CD4-positive, alpha-beta T cell treated with Interleukin-12 subunit alpha and Interleukin-12 subunit beta, for 1 hour (primary cell): ENCODE measurements around the gene WNT3.
"Not testable (repeated sequence)": the region's sequence is repeated elsewhere in the genome, so short reads cannot be mapped to it uniquely, and the experiment has no call there.

Experiments used
- DNase-seq: peaks from one replicate; pipeline ENCODE4 v3.0.0-alpha.2; 2020

Gene WNT3

DNA sequence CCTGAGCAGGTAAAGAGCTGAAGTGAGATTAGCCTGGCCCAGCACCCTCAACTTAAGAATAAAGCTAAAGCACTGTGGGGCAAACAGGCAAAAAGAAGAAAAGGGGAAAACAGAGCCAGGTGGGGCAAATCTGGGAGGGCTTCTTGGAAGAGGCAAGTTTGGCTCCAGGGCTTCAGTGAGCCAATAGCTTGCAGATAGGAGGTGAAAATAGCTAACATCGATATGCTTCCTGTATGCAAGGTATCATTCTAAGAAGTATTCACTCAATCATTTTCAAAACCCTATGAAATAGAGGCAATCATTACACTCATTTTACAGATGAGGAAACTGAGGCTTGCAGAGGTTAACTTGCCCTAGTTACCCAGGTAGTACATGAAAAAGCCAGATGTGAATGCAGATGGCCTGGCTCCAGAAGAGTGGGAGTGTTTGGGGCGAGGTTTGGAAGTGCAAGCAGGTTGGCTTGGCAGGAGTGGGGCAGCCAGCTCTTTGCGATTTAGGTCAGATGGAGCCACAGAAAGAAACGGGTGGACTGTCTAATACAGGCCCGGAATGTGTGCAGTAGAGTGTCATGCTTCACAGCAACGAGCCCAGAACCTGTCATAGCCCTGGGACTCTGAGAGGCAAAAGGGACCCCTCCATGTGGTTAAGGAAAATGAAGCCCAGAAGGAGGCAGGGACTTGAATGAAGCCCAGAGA is 5.7 kb downstream of the WNT3 start:
- no peak for DNase-seq

DNA sequence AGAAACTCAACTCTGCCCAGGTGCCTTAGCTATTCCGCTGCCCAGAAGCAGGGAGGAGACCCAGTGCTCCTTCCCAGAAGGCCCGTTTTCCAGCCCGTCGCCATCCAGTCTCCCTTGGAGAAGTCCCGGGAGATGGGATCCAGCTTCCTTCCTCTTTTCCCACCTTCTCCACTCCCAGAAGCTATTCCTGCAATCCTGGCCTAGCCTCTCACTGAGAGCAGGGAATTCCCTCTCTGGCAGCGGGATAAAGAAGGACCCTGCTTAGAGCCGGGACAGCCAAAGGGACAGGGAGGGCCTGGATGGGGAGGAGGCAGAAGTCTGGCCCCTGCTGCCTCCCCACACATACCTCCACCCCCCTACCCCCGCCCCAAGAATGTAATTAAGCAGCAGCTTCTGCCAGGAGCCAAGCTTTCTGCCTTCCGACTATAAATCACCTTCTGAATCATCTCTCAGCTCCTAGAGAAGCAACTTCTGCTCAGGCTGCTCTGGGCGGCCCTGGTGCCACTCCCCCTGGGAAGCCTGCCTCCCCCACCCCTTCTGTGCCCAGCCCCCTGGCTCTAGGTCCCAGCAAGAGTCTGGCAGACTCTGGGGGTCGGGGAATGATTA is 6.4 kb downstream of the WNT3 start:
- no peak for DNase-seq

DNA sequence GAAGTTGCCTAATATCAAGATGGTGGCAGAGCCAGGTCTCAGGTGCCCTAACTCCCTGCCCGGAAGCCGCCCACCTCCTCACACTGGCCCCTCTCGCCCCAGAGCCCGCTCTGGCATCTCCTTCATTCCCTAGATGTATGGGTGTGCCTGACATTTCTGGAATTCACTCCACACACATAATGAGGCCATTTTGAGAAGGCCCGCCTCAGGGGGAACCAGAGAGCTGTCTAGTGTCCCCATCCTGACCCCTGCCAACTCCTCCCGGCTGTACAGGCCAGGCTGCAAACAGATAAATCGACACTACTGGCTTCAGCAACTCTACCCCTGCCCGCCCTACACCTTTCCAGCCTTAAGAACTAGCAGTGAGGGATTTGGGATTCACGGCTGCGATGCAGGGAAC is 7.7 kb downstream of the WNT3 start:
- DNase-seq, result no peak

DNA sequence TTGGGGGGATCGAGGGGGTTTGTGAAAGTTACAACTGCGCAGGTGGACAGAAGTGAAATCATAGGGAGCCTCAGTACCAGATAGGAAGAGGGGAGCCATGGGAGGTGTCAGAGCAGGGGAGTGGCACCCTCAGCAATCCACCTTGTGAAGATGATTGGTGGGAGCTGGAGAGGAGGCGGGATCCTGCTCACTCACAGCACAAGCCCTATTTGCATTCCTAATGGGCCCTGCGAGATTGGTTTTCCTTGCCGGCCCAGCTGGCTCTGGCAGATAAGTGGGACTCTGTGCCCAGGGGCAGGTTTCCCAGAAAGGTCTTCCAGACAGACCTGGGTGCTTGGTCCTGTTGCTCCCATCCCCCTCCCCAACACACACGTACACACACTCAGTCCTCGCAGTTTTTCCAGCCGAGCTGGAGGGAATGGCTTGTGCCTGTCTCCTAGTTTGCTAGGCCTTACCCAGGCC is 9.4 kb downstream of the WNT3 start:
- no peak for DNase-seq

DNA sequence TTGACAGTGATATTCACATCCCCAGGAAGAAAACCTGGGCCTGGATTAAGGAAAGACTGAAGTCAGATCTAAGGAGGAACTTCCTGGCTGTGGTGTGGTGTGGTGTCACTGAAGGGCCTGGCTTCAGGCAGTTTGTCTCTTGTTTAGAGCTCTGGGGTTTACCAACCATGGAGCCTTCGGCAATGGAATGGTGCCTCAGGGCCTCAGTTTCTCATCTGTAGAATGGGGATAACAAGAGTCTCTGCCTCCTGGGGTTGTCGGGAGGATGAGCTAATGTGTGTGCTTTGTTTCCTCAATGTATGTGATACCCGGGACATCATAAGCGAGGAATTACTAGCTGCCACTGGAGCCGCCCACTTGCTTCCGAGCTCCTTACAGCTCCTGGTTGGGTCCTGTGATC is 12.7 kb downstream of the WNT3 start:
- no peak for DNase-seq

DNA sequence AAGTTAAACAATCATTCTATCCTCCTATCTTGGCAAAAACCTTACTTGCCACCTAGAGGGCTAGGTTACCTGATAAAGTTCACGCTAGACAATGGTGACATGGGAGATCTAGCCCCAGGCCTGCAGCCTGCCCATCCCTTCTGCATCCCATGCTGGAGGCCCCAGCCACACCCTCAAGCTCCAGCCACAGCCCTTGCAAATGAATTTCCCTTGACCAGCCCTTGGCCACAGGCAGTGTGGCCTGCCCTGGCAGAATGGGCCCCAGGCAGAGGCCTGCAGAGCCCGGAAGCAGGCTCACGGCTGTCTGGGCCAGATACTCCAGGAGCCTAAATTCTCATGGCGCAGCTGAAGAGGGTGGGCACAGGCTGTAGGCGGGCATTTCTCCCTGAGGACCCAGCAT is 14.9 kb downstream of the WNT3 start:
- no peak for DNase-seq

DNA sequence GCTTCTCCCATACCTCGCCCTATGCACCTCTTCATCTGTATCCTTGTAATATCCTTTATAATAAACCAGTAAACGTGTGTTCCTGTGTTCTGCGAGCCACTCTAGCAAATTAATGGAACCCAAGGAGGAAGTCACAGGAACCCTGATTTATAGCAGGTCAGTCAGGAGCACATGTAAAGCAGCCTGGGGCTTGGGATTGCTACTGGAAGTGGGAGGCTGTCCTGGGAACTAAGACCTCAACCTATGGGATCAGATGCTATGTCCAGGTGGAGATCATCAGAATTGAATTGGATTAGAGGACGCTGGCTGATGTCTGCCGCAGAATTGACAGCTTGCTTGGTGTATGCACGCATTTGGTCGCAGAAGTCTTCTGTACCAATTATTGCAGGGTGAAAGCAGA is 15.7 kb downstream of the WNT3 start:
- DNase-seq, result no peak

DNA sequence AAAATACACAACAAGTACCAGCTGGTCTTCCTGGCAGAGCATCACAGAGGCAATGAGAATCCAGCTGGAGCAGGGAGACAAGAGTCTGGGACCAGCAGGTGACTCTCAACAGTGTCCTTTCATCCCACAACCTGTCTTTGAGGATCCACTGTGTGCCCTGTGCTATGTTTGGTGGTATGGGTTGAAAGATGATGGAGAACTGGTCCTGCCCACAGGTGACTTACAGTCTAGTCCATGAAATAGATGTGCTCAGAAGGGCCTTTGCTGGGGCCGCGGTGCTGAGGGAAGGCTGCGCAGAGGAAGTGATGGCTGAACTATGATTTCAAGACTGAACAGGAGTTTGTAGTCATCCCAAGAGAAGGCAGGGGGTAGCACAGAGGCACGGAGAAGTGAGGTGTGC is 17.9 kb downstream of the WNT3 start:
- DNase-seq, result no peak

DNA sequence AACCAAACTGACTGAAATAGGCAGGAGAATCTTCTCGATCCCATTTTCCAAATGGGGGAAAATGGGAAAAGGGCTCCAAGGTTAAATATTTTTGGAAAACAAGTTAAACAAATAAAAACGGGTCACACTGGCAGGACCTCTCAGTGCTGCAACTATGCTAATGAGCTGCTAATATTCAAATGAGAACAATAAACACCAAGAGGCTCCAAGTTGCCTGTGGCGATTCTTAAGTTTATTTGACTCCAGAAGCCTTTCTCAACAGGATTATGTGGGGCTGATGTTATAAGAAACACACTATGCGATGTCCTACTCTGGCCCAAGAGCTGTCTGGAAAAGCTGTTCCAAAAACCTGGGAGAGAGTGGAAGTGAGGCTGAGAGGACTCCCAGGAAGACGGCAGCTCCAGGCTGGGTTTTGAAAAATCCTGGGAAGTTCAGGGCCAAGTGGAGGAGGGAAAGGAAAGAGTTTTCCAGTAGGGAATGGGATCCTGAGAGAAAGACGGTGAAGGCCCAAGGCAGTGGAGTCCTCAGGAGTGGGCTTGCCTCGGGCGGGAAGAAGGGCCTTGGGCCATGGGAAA is 21.4 kb downstream of the WNT3 start:
- DNase-seq, result no peak

DNA sequence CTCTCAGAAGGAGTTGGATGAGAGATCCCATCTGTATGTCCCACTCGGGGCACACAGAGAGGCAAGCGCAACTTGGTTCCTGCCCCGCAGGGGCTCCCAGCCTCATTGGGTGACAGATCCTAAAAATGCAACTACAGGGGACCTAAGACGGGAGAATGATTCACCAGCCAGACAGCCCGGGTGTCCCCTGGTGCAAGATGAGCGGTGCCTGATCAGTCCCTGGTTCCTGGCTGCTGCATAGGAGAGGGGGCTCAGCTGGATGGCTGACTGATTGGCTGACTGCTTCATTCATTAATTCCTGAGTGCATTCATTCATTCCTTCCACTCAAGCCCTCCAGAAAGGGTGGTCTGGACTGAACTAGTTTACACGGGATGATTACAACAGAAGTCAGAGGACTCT is 22.0 kb downstream of the WNT3 start:
- DNase-seq, result no peak

DNA sequence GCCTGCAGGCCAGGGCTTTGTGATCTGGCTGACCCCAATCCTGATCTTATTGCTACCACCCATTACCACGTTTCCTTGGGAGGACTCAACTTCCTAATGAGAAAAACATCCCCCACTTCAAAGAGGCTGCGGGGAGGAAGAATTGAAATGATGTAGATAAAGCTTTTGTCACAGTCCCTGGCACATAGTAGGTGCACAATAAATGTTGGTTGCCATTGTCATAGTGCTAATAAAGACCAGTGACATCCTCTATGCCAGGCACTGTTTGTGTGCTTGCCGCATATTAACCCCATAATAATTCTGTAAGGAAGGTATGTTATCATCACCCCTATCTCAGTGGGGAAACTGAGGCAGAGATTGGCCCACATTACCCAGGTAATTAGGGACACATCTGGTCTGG is 22.4 kb downstream of the WNT3 start:
- no peak for DNase-seq

DNA sequence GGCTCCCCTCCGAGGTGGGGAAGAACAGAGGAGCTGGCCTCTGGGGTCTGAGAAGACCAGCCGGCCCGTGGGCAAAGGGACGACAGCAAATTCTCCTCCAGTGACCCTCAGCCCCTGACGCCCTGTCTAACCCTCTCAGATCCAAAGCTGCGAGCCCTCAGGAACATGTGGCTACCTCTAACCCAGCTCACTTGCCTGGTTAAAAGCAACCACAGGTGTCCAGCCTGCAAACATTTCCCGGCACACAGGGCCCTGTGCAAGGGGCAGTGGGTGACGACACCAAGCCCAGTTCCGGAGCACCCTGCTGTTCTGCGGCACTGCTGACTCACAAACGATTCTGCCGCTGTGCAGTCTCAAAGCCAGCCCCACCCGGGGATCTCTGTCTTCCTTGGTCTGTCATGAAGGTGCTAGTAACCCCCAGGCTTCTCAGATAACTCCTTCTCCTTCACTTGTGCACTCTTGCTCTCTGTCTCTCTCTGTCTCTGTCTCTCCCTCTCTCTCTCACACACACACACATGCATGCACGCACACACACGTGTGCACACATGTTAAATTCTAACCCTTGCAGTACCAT is 23.0 kb downstream of the WNT3 start:
- DNase-seq, result no peak

DNA sequence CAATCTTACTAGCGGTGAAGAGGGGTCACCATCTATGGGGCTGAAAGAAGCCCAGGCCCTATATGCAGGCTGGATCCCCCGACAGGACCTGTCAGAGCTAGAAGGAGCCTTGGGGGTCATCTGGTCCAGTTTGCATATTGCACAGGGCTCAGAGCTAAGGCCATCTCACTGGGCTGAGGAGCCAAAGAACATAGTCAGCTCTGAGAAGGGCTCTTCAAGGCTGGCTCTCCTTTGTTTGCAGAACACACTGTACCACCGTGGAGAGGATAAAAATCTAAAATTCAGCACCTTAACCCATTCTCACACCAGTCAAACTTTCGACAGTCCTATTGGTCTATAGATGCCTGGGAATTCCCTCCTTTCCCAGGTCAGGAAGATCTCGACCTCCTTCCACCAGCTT is 24.2 kb downstream of the WNT3 start:
- DNase-seq, result no peak

DNA sequence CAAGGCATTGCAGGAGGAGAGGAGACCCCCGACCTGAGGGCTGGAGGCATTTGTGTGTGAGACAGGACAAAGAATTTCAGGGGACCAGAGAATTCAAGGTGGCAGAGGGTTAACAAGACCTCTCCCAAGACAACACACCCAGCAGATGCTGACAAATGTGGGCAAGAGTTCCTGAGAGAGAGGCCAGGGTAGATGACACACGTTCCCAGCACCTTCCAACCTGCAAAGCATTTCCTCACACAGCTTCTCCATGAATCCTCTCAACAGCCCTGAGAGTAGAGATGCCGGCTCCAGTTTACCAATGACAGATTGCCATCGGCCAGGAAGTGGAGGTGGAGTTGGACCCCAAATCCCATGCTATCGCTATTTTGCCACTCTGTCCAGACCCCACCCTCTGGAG is 25.0 kb downstream of the WNT3 start:
- DNase-seq, result no peak

DNA sequence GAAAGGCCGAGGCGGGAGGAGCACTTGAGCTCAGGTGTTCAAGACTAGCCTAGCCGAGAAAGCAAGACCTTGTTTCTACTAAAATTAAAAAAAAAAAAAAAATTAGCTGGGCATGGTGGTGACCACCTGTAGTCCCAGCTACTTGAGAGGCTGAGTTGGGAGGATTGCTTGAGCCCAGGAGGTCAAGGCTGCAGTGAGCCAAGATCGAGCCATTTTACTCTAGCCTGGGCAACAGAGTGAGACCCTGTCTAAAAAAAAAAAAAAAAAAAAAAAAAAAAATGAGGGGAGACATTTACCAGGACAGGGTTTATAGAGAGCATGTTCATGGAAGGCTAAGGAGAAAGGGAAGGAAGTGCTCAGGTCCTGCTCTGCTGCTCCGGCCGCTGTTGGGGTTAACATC is 25.5 kb downstream of the WNT3 start:
- not testable (repeated sequence) for DNase-seq

DNA sequence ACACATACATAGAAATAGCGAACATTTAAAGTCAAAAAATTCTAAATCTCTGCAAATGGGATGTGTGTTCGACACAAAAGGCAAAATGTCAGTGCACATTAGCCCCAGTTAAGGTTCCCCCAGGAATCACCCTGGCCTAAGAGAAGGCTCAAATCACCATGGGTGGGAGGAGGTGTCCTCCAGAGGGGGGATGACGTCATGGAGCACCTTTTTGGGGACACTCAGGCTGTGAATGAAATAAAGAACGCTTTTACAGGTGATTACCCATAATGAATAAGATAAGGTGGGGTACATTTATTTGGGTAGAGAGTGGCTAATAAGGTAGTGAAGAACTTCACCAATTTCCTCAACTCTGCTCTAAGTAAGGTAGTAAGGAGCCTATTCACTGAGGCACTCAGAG is 26.4 kb downstream of the WNT3 start:
- no peak for DNase-seq

DNA sequence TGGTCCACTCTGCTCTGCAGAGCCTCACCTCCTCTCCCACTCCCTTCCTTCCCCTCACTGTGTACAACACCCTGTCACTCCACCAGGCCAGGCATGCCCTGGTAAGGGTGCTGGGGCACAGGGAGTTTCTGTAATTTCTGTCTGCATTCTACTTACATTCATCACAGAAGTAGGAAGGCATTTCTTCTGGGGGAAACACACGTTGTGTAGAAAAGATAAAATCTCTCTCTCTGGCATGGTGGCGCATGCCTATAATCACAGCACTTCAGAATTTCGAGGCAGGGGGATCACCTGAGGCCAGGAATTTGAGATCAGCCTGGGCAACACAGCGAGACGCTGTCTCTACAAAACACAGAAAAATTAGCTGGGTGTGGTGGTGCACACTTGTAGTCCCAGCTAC is 27.0 kb downstream of the WNT3 start:
- no peak for DNase-seq

DNA sequence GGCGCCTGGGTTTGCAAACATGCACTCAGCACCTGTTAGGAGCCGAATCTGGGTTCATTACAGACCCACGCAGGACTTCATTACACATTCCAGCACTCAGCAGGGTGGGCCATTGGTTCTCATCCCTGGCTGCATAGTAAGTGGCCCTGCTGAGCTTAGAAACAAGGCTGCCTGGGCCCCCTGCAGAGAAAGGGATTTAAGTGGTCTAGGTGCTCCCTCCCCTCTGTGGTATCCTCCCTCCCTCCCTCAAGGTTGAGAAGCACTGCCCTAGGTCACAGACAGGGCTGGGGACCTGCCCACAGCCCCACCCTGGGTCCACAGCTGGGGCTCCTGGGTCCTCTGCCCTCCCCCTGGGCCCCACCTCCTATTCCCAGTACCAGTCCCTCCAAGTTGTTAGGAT is 28.3 kb downstream of the WNT3 start:
- DNase-seq, result no peak

DNA sequence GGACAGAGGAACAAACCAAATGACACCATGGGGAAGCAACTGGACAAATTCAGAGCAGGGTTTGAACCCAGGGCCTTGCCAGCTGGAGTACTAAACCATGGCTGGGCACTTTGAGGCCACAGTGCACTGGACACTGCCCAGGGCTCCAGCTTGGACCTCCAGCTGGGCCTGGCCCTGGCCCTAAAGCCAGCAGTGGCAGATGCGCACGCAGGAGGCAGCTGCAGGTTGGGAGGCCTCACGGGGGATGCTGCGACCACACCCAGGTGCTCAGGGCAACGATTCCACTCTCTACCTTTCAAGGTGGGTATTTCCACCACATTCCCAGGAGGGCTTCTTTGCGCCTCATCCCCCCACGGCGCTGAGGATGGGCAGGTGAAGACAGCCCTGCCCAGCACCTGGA is 28.9 kb downstream of the WNT3 start:
- DNase-seq, result no peak

DNA sequence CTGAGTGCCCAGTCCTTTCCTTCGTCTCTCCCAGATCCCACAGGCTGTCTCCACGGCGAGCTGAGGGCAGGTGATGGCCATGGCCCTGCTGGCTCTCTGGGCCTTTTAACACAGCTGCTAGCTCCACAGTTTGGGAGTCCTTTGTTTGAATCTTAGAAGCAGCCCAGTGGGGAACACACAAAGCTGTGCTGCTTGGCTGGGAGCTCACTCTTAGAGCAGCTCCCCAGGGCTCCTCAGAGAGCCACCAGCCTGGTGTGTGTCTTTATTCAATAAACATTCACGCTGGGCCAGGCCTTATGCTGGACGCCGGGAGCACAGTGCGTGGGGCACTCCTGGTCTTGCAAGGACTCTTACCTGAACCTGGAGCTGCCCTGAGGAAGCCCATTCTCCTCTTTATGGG is 29.7 kb downstream of the WNT3 start:
- no peak for DNase-seq

DNA sequence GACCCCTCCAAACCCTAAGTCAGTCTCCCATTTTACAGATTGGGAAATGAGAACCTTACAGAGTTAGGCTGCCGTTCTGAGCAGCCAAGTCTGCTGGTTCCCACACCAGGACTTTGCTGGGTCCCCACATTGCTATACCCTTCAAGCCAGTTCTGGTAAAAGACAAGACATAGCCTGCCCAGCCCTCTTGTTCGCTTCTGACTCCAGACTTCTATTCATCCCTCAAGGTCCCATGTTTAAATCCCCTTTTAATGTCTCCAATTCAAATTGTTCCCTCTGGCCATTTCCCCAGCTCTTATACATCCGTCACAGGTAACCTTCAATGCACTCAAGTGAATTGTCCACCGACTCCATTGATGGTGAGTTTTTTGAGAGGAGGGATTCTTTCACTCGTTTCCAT is 30.2 kb downstream of the WNT3 start:
- DNase-seq, result no peak

DNA sequence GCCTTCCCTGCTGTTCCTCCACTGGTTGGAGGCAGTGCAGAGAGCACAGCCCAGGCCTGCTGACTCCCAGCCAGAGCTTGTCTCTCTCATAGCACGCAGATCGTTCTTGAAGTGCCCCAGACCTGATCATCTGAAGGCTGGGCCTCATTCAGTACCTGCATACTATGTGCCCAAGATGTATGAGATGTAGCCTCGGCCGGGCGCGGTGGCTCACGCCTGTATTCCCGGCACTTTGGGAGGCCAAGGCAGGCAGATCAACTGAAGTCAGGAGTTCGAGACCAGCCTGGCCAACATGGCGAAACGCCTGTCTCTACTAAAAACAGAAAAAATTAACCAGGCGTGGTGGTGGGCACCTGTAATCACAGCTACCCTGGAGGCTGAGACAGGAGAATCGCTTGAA is 31.0 kb downstream of the WNT3 start:
- no peak for DNase-seq

DNA sequence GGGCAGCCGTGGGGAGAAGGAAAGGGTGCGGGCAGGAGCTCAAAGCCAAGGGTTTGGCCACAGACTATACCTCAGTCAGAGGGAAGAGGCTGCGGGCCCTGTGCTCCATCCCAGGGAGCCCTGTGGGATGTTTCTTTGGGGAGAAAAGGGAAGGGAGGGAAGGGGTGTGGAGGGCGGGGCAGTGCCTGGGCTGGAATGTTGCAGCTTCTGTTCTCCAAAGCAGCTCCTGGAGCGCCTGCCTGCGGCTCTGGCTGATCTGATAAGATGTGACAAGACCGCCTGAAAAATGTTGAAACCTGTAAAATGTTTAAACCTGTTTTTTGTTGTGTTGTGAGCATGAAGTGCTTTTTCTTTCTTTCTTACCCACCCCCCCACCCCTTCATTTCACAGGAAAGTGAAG is 32.8 kb downstream of the WNT3 start:
- DNase-seq, result no peak

DNA sequence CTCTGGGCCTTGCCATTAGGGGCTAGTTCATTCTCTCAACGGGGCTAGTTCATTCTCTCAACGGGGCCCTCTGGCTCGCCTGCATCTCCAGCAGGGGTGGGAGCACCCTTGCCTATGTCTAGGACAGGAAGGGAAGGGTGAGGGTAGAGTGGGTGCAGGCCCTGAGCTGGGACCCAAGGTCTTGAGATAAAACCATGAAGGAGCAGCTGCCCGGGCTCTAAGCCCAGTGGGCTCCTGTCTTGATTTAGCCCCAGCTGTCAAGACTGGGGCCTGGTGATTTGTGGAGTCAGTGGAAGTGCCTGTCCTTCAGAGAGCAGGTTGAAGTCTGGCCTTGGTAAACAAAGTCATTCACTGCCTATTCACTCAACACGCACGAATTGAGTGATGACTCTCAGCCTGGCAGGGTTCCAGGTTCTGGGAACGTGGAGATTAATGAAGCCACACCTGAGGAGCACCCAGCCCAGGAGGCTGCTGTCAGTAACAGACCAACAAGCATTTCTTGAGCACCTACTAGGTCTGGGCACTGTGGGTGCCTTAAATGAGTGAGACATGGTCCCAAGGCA is 35.4 kb downstream of the WNT3 start:
- no peak for DNase-seq
